AG04449 (cell line): ENCODE measurements around the gene FAM124B.

Experiments
- CTCF ChIA-PET: fragments of 350-600 bp; formaldehyde crosslinking; extraction: SDS; loops from one replicate; lab custom pipeline; 2021; ENCODE audit warnings: antibody characterized with exemption; lab: Yijun Ruan, JAX
- POLR2A ChIA-PET: fragments of 400-600, 350-600 bp; formaldehyde crosslinking; extraction: SDS; loops from one replicate; lab custom pipeline; 2020; ENCODE audit warnings: antibody characterized with exemption, inconsistent platforms; lab: Yijun Ruan, JAX
- DNase-seq: peaks from one replicate; pipeline ENCODE4 v3.0.0-alpha.2; 2010; ENCODE audit warnings: low read depth, low spot score
- H3K4me3 ChIP-seq: 2 replicates; pipeline ENCODE4 v1.5.1; 2011; ENCODE audit warnings: low read depth, mild to moderate bottlenecking, control low read depth, low read length
- TF ChIP-seq, protein P1 (sequence below): IDR thresholded peaks from one replicate; pipeline ENCODE4 v1.5.1; 2011; ENCODE audit warnings: mild to moderate bottlenecking, moderate library complexity, low read length, control low read depth, inconsistent platforms; ENCODE audit not compliant: insufficient read depth; ENCODE audit errors: missing control alignments

The FAM124B gene

GRCh38 chr2:224359569-224359968, 42.3 kb downstream of the FAM124B start:
- CTCF ChIA-PET: interaction anchor here (1.0 to 12.9 kb wide), 8 partner anchors 10 to 1299 kb away, joined by 3 to 214 read pairs (median 8); no protein-coding TSS in a partner anchor
- H3K4me3 ChIP-seq: no peak overlapping the region
- POLR2A ChIA-PET: no interaction called here
- TF ChIP-seq, protein P1, sequence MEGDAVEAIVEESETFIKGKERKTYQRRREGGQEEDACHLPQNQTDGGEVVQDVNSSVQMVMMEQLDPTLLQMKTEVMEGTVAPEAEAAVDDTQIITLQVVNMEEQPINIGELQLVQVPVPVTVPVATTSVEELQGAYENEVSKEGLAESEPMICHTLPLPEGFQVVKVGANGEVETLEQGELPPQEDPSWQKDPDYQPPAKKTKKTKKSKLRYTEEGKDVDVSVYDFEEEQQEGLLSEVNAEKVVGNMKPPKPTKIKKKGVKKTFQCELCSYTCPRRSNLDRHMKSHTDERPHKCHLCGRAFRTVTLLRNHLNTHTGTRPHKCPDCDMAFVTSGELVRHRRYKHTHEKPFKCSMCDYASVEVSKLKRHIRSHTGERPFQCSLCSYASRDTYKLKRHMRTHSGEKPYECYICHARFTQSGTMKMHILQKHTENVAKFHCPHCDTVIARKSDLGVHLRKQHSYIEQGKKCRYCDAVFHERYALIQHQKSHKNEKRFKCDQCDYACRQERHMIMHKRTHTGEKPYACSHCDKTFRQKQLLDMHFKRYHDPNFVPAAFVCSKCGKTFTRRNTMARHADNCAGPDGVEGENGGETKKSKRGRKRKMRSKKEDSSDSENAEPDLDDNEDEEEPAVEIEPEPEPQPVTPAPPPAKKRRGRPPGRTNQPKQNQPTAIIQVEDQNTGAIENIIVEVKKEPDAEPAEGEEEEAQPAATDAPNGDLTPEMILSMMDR: peak; percentile 49
- DNase-seq: no peak

DNA sequence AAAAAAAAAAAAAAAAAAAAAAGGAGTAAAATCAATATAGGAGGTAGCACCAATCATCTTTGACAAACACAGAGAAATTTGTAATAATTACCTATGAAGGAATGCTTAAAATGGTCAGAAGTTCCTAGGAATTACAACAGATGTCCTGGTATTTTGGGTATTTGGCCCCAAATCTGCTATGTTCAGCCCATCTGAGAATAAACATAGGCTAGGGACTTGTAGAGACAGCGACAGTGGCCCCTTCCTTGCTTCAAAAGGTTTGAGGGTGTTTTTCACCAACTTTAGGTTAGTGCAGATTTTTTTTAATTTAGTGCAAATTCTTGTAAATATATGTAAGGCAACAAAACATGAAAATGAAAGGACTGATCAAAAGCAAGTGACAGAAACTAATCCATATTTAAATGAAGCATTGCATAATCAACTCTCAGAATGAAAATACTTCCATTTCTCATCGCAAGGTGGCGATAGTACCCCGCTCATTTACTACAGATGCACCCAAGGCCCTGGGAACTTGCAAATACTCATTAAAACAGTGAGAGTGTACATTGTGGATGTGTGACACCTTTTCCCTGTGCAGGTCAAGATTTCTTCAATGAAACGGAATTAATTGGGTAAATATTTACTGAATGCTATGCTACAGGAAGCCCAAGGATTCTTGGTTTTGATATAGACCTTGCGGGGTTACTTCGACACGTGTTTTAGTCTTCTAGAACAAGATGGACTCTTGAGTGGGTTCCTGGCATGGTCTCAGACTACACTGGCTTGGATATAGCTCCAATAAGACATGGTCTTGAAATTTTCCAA, 44.6 kb downstream of the FAM124B start:
- DNase-seq: no peak
- POLR2A ChIA-PET: no interaction called here
- no peak overlapping the region for H3K4me3 ChIP-seq
- TF ChIP-seq, protein P1: peak; percentile 53
- CTCF ChIA-PET: interaction anchor here (0.7 to 12.9 kb wide), 26 partner anchors 9 to 424 kb away, joined by 3 to 214 read pairs (median 4); no protein-coding TSS in a partner anchor

- POLR2A ChIA-PET: interaction anchor here (0.7 kb wide), 1 partner anchor 48 kb away, joined by 3 read pairs; no protein-coding TSS in a partner anchor
Measured at GRCh38 chr2:224354632-224355211, 47.2 kb downstream of the FAM124B start.

GRCh38 chr2:224350703-224351102, 51.2 kb downstream of the FAM124B start:
- H3K4me3 ChIP-seq: no peak overlapping the region
- ChIA-PET CTCF (interaction anchor here (1.1 kb wide), 1 partner anchor 356 kb away, joined by 3 read pairs; no protein-coding TSS in a partner anchor), POLR2A (no interaction called here)
- TF ChIP-seq, protein P1: no peak
- DNase-seq: no peak

More at GRCh38 chr2:224354632-224355211, 47.2 kb downstream of the FAM124B start:
- TF ChIP-seq, protein P1: no peak
- no peak for DNase-seq
- H3K4me3 ChIP-seq: no peak overlapping the region
- CTCF ChIA-PET: interaction anchor here (0.8 to 3.9 kb wide), 13 partner anchors 8 to 423 kb away, joined by 3 to 22 read pairs (median 8); no protein-coding TSS in a partner anchor

DNA sequence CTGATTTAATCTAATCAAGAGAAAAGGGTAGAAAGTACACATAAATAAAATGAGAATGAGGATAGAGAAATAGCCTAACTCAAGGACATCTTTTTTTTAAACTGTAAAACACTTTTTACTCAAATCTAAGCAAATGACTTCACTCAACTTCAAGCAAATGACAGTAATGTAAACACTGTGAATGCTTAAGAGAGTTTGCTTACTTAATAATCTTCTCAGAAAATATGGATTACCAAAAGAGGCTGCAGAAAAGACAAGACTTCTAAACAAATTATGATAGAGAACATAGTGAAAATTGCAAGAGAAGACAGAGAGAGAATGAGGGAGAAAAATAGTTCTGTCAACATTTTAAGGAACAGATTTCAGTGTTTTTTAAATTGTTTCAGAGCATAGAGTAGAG, 52.5 kb downstream of the FAM124B start:
- ChIA-PET POLR2A (no interaction called here), CTCF (no interaction called here)
- no peak overlapping the region for H3K4me3 ChIP-seq
- TF ChIP-seq, protein P1: no peak
- no peak for DNase-seq
